HepG2 (cell line): Measurements from ENCODE around the gene TBCCD1. TPM values are rescaled to one million over a fixed set of nuclear protein-coding genes. Genes with fewer than 3 reads are reported as not detected.
A peak's percentile ranks its signal among the peaks of the same experiment; 100 is the strongest.

Experiments used
- ELF4 ChIP-seq: sonication (generic); formaldehyde crosslinking; IDR thresholded peaks from 2 replicates; pipeline ENCODE4 v1.5.0; 2020; ENCODE audit warnings: missing genetic modification reagents, mild to moderate bottlenecking, moderate library complexity, borderline replicate concordance
- FOSL2 ChIP-seq: sonication (generic); formaldehyde crosslinking; IDR thresholded peaks from 2 replicates; pipeline ENCODE4 v1.4.0; 2020; ENCODE audit warnings: missing genetic modification reagents
- GATAD1 ChIP-seq: IDR thresholded peaks from 2 replicates; pipeline ENCODE4 v1.6.1; 2016; ENCODE audit warnings: missing genetic modification reagents, missing compliant biosample characterization
- GATAD2A ChIP-seq: IDR thresholded peaks from 2 replicates; pipeline ENCODE4 v1.6.1; 2016
- NFKB2 ChIP-seq: sonication (generic); formaldehyde crosslinking; IDR thresholded peaks from 2 replicates; pipeline ENCODE4 v1.4.0; 2020; ENCODE audit warnings: missing genetic modification reagents, borderline replicate concordance
- PAX8 ChIP-seq: sonication (generic); formaldehyde crosslinking; IDR thresholded peaks from 2 replicates; pipeline ENCODE4 v1.8.0; 2022; ENCODE audit warnings: mild to moderate bottlenecking, missing genetic modification reagents, borderline replicate concordance
- PHF21A ChIP-seq: sonication (generic); formaldehyde crosslinking; IDR thresholded peaks from 2 replicates; pipeline ENCODE4 v1.5.0; 2020; ENCODE audit warnings: mild to moderate bottlenecking, missing genetic modification reagents
- PLRG1 ChIP-seq: fragments of 450-650 bp; conservative IDR thresholded peaks from 2 replicates; pipeline ENCODE4 v1.6.1; 2016
- RFXAP ChIP-seq: sonication (generic); formaldehyde crosslinking; IDR thresholded peaks from 2 replicates; pipeline ENCODE4 v1.4.0; 2020; ENCODE audit warnings: missing genetic modification reagents, borderline replicate concordance
- RXRA ChIP-seq: sonication (generic); formaldehyde crosslinking; IDR thresholded peaks from 2 replicates; pipeline ENCODE4 v1.5.1; 2020; ENCODE audit warnings: missing genetic modification reagents
- SOX5 ChIP-seq: IDR thresholded peaks from 2 replicates; pipeline ENCODE4 v1.6.1; 2016; ENCODE audit warnings: borderline replicate concordance
- TBX2 ChIP-seq: sonication (generic); formaldehyde crosslinking; IDR thresholded peaks from 2 replicates; pipeline ENCODE4 v1.5.0; 2020; ENCODE audit warnings: missing genetic modification reagents, mild to moderate bottlenecking, borderline replicate concordance
- ZNF232 ChIP-seq: sonication (generic); formaldehyde crosslinking; IDR thresholded peaks from 2 replicates; pipeline ENCODE4 v1.4.0; 2020; ENCODE audit warnings: missing genetic modification reagents, borderline replicate concordance
- ZNF337 ChIP-seq: sonication (generic); formaldehyde crosslinking; IDR thresholded peaks from 2 replicates; pipeline ENCODE4 v1.5.1; 2020; ENCODE audit warnings: missing genetic modification reagents, low read depth, mild to moderate bottlenecking, borderline replicate concordance
- ZNF737 ChIP-seq: sonication (generic); formaldehyde crosslinking; IDR thresholded peaks from 2 replicates; pipeline ENCODE4 v1.5.0; 2020; ENCODE audit warnings: missing genetic modification reagents, mild to moderate bottlenecking, borderline replicate concordance
- ZNF75D ChIP-seq: sonication (generic); formaldehyde crosslinking; IDR thresholded peaks from 2 replicates; pipeline ENCODE4 v1.8.1; 2023; ENCODE audit warnings: missing genetic modification reagents, mild to moderate bottlenecking, borderline replicate concordance
- ZNF777 ChIP-seq: sonication (generic); formaldehyde crosslinking; IDR thresholded peaks from 2 replicates; pipeline ENCODE4 v1.4.0; 2020; ENCODE audit warnings: missing genetic modification reagents
- ZNF792 ChIP-seq: IDR thresholded peaks from 2 replicates; pipeline ENCODE4 v1.6.1; 2016
- polyA plus RNA-seq, 8 experiments: library from polyadenylated mRNA; depleted of rRNA in 3 of 8; stranded (reverse) in 7 of 8; unstranded in 1 of 8; fragments of >200 nt; fragmentation: Illumina TruSeq in 4 of 8; extraction: Trizol in 4 of 8; gene quantifications; 2 replicates each; pipeline versions ENCODE4 v1.2.1 to v1.2.3, GENCODE V29; 2011 to 2016; ENCODE audit warnings: low read depth in 4 of 8, missing spikeins in 1 of 8, mixed read lengths in 1 of 8; ENCODE audit not compliant: insufficient read depth in 1 of 8
- total RNA-seq, 5 experiments: library from RNA; depleted of rRNA; stranded (reverse); fragments of >200 nt; fragmentation: Illumina TruSeq; extraction: Trizol; gene quantifications; 2 replicates each; pipeline ENCODE4 v1.2.3, GENCODE V29; 2016; ENCODE audit warnings: low read depth in 1 of 5
- TF ChIP-seq, protein P1 (sequence below): sonication (generic); formaldehyde crosslinking; IDR thresholded peaks from 2 replicates; pipeline ENCODE4 v1.8.0; 2022; ENCODE audit warnings: mild to moderate bottlenecking, missing genetic modification reagents; ENCODE audit not compliant: insufficient replicate concordance
- TF ChIP-seq, protein P2 (sequence below): sonication (generic); formaldehyde crosslinking; IDR thresholded peaks from 2 replicates; pipeline ENCODE4 v1.5.0; 2020; ENCODE audit warnings: mild to moderate bottlenecking, missing genetic modification reagents
- TF ChIP-seq, protein P3 (sequence below): sonication (generic); formaldehyde crosslinking; IDR thresholded peaks from 2 replicates; pipeline ENCODE4 v1.4.0; 2020; ENCODE audit warnings: missing genetic modification reagents
- TF ChIP-seq, protein P4 (sequence below): fragments of 450-650 bp; IDR thresholded peaks from 2 replicates; pipeline ENCODE4 v1.6.1; 2017; ENCODE audit warnings: mild to moderate bottlenecking

TBCCD1 gene
- total and polyA plus RNA-seq, 2 of the 13 experiments (the other 11 are each of a cell fraction or from before 2014, with no cell fraction given): 13.6 to 16.2 TPM

DNA sequence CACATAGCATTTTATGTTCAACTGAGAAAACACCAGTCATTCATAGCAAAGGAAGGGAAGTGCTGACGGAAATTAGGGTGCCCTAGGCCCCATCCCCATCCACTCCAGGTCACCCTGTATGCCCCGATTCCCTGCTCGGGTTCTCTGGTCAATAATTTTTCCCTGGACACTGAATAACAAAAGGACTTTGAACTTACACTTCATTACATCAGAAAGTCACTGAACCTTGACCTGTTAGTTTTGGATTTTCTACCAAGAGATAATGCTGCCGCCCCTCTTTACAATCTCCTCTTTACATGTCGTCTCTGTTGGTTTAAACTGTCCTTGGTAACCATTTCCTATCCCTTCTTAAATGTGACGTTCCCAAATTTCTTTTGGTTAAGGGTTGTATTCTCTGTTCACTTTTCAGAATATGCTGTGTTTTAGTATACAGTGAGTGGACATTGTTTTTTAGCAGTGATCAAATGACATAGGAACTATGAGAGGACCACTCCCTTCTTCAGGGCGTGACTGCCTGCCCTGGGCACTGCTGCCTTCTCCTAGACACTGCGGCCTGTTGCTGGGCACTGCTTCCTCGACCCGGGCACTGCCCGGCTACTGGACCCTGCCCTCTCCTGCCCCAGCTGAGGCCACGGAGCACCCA is 32.1 kb upstream of the TBCCD1 start (continued):
- TF ChIP-seq, protein P1, sequence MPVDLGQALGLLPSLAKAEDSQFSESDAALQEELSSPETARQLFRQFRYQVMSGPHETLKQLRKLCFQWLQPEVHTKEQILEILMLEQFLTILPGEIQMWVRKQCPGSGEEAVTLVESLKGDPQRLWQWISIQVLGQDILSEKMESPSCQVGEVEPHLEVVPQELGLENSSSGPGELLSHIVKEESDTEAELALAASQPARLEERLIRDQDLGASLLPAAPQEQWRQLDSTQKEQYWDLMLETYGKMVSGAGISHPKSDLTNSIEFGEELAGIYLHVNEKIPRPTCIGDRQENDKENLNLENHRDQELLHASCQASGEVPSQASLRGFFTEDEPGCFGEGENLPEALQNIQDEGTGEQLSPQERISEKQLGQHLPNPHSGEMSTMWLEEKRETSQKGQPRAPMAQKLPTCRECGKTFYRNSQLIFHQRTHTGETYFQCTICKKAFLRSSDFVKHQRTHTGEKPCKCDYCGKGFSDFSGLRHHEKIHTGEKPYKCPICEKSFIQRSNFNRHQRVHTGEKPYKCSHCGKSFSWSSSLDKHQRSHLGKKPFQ (CRISPR knock-in tag): no peak
- TF ChIP-seq PAX8 (0 out of 2 replicates have a peak, but pooled peaks have one; percentile 22), SOX5 (CRISPR knock-in tag) (peak; percentile 85), RXRA (peak; percentile 65; the same call in 1 of the 2 replicates), GATAD1 (peak; percentile 58; the same call in 1 of the 2 replicates), NFKB2 (CRISPR knock-in tag) (no peak), ZNF737 (CRISPR knock-in tag) (no peak), PHF21A (CRISPR knock-in tag) (peak; percentile 95), FOSL2 (CRISPR knock-in tag) (peak; percentile 71), ELF4 (CRISPR knock-in tag) (0 out of 2 replicates have a peak, but pooled peaks have one; percentile 57), ZNF232 (CRISPR knock-in tag) (no peak), ZNF75D (CRISPR knock-in tag) (no peak), ZNF792 (CRISPR knock-in tag) (0 out of 2 replicates have a peak, but pooled peaks have one; percentile 19), RFXAP (CRISPR knock-in tag) (no peak), TBX2 (CRISPR knock-in tag) (peak; percentile 73), PLRG1 (no peak), GATAD2A (CRISPR knock-in tag) (peak; percentile 97), ZNF777 (no peak), ZNF337 (CRISPR knock-in tag) (no peak)
- TF ChIP-seq, protein P2, sequence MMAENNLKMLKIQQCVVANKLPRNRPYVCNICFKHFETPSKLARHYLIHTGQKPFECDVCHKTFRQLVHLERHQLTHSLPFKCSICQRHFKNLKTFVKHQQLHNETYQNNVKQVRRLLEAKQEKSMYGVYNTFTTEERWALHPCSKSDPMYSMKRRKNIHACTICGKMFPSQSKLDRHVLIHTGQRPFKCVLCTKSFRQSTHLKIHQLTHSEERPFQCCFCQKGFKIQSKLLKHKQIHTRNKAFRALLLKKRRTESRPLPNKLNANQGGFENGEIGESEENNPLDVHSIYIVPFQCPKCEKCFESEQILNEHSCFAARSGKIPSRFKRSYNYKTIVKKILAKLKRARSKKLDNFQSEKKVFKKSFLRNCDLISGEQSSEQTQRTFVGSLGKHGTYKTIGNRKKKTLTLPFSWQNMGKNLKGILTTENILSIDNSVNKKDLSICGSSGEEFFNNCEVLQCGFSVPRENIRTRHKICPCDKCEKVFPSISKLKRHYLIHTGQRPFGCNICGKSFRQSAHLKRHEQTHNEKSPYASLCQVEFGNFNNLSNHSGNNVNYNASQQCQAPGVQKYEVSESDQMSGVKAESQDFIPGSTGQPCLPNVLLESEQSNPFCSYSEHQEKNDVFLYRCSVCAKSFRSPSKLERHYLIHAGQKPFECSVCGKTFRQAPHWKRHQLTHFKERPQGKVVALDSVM (CRISPR knock-in tag): peak; percentile 28; the same call in 1 of the 2 replicates
- TF ChIP-seq, protein P3, sequence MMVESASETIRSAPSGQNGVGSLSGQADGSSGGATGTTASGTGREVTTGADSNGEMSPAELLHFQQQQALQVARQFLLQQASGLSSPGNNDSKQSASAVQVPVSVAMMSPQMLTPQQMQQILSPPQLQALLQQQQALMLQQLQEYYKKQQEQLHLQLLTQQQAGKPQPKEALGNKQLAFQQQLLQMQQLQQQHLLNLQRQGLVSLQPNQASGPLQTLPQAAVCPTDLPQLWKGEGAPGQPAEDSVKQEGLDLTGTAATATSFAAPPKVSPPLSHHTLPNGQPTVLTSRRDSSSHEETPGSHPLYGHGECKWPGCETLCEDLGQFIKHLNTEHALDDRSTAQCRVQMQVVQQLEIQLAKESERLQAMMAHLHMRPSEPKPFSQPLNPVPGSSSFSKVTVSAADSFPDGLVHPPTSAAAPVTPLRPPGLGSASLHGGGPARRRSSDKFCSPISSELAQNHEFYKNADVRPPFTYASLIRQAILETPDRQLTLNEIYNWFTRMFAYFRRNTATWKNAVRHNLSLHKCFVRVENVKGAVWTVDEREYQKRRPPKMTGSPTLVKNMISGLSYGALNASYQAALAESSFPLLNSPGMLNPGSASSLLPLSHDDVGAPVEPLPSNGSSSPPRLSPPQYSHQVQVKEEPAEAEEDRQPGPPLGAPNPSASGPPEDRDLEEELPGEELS (CRISPR knock-in tag): peak; percentile 83
- TF ChIP-seq, protein P4, sequence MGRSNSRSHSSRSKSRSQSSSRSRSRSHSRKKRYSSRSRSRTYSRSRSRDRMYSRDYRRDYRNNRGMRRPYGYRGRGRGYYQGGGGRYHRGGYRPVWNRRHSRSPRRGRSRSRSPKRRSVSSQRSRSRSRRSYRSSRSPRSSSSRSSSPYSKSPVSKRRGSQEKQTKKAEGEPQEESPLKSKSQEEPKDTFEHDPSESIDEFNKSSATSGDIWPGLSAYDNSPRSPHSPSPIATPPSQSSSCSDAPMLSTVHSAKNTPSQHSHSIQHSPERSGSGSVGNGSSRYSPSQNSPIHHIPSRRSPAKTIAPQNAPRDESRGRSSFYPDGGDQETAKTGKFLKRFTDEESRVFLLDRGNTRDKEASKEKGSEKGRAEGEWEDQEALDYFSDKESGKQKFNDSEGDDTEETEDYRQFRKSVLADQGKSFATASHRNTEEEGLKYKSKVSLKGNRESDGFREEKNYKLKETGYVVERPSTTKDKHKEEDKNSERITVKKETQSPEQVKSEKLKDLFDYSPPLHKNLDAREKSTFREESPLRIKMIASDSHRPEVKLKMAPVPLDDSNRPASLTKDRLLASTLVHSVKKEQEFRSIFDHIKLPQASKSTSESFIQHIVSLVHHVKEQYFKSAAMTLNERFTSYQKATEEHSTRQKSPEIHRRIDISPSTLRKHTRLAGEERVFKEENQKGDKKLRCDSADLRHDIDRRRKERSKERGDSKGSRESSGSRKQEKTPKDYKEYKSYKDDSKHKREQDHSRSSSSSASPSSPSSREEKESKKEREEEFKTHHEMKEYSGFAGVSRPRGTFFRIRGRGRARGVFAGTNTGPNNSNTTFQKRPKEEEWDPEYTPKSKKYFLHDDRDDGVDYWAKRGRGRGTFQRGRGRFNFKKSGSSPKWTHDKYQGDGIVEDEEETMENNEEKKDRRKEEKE: no peak
